Duodenal mucosa (tissue), 2 donors: ENCODE measurements around the gene CDX1.

Experiments used
- H3K27ac ChIP-seq: one replicate; pipeline ENCODE4 v1.7.0; 2013; ENCODE audit warnings: low read depth, low read length
- H3K27me3 ChIP-seq, 2 donors: one replicate each; pipeline ENCODE4 v1.7.0; 2013; ENCODE audit warnings: low read length in 2 of 2, control low read depth in 1 of 2; ENCODE audit not compliant: insufficient read depth in 2 of 2, control insufficient read depth in 1 of 2
- H3K36me3 ChIP-seq, 2 donors: one replicate each; pipeline ENCODE4 v1.7.0; 2013; ENCODE audit warnings: low read length in 2 of 2, control low read depth in 1 of 2; ENCODE audit not compliant: insufficient read depth in 2 of 2, control insufficient read depth in 1 of 2
- H3K4me1 ChIP-seq, 2 donors: one replicate each; pipeline ENCODE4 v1.7.0; 2013; ENCODE audit warnings: low read length in 2 of 2, control low read depth in 1 of 2; ENCODE audit not compliant: insufficient read depth in 2 of 2, control insufficient read depth in 1 of 2
- H3K4me3 ChIP-seq, 2 donors: one replicate each; pipeline ENCODE4 v1.7.0; 2013; ENCODE audit warnings: low read length in 2 of 2, low read depth in 1 of 2
- H3K9ac ChIP-seq, 2 donors: one replicate each; pipeline ENCODE4 v1.7.0; 2013; ENCODE audit warnings: low read length in 2 of 2, low read depth in 1 of 2
- H3K9me3 ChIP-seq, 2 donors: one replicate each; pipeline ENCODE4 v1.7.0; 2013; ENCODE audit warnings: low read length in 2 of 2, control low read depth in 1 of 2; ENCODE audit not compliant: control insufficient read depth in 1 of 2

CDX1 gene

DNA sequence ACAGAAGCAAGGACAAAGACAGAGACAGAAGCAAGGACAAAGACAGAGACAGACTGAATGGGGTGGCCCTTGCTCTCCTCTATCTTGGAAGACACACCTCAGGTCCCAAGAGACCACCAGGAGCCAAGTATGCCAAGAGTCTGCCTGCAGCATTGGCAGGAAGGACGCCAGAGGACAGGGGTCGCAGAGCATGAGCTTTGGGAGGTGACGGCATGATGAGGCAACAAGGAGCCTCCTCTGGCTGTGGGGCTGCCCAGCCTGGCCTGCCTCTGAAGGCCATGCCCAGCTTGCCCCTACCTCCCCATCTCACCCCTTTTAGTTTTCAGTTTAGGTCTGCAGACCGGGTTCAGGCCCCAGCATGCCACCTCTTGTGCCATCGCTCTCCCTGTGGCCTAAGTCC, 28.6 kb upstream of the CDX1 start:
- peaks cover 24 to 43% of the 10 kb centered on the region in 2 donors for H3K4me1 ChIP-seq
- peak overlapping the region; percentile 58 for H3K27ac ChIP-seq
- H3K9ac ChIP-seq, result peak overlapping the region in 1 of 2 donors; percentile 15
- no peaks in the 10 kb centered on the region for H3K36me3 ChIP-seq
- no peaks in the 10 kb centered on the region for H3K9me3 ChIP-seq
- no peak overlapping the region for H3K4me3 ChIP-seq
- H3K27me3 ChIP-seq, result no peaks in the 10 kb centered on the region

GRCh38 chr5:150138551-150139265, 27.9 kb upstream of the CDX1 start:
- Histone ChIP-seq H3K4me1 (peaks cover 24 to 46% of the 10 kb centered on the region in 2 donors), H3K9ac (peak overlapping the region in 1 of 2 donors; percentile 15), H3K9me3 (no peaks in the 10 kb centered on the region), H3K36me3 (no peaks in the 10 kb centered on the region), H3K27ac (peak overlapping the region; percentile 58), H3K27me3 (no peaks in the 10 kb centered on the region), H3K4me3 (no peak overlapping the region)

GRCh38 chr5:150139334-150139733, 27.2 kb upstream of the CDX1 start:
- Histone ChIP-seq H3K4me1 (peaks cover 24 to 47% of the 10 kb centered on the region in 2 donors), H3K27ac (peak overlapping the region; percentile 23), H3K36me3 (no peaks in the 10 kb centered on the region), H3K9me3 (no peaks in the 10 kb centered on the region), H3K4me3 (no peak overlapping the region), H3K27me3 (no peaks in the 10 kb centered on the region), H3K9ac (peak overlapping the region in 1 of 2 donors; percentile 15)

GRCh38 chr5:150140830-150141229, 25.7 kb upstream of the CDX1 start:
- peaks cover 24 to 51% of the 10 kb centered on the region in 2 donors for H3K4me1 ChIP-seq
- H3K9ac ChIP-seq, result no peak overlapping the region
- H3K9me3 ChIP-seq, result no peaks in the 10 kb centered on the region

DNA sequence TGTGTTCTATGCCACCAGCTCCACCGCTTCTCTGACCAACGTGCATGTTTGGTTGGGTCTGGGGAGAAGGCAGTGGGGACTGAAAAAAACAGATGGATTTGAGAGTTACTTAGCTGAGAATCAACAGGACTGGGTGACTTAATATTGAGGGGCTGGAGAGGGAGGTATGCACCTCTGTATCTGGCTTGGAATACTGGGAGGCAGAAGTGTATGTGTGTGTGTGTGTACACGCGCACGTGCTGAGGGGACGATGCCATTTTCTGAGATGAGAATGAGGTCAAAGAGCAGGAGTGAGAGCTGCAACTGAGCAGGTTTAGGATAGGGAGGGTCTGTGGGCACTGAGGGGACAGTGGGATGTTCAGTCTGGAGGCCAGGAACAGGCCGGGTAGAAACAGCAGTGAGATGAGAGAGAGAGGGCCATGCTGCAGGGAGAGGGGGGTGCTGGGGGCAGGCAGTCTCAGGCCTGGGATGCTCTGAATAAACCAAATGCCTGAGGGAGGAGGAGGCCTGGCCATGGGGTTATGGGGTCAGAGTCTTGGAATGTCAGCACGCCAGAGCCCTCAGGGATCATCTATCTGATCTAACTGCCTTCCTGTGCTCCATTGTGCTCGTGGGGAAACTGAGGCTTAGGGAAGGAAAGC, 24.9 kb upstream of the CDX1 start:
- H3K9me3 ChIP-seq, result no peaks in the 10 kb centered on the region
- peak overlapping the region; percentile 37 for H3K27ac ChIP-seq
- H3K27me3 ChIP-seq, result no peaks in the 10 kb centered on the region
- H3K9ac ChIP-seq, result no peak overlapping the region
- no peak overlapping the region for H3K4me3 ChIP-seq
- H3K36me3 ChIP-seq, result no peaks in the 10 kb centered on the region
- peaks cover 24 to 47% of the 10 kb centered on the region in 2 donors for H3K4me1 ChIP-seq

More at GRCh38 chr5:150140830-150141229, 25.7 kb upstream of the CDX1 start:
- H3K4me3 ChIP-seq, result no peak overlapping the region
- H3K27me3 ChIP-seq, result no peaks in the 10 kb centered on the region
- H3K27ac ChIP-seq, result peak overlapping the region; percentile 75
- H3K36me3 ChIP-seq, result no peaks in the 10 kb centered on the region

DNA sequence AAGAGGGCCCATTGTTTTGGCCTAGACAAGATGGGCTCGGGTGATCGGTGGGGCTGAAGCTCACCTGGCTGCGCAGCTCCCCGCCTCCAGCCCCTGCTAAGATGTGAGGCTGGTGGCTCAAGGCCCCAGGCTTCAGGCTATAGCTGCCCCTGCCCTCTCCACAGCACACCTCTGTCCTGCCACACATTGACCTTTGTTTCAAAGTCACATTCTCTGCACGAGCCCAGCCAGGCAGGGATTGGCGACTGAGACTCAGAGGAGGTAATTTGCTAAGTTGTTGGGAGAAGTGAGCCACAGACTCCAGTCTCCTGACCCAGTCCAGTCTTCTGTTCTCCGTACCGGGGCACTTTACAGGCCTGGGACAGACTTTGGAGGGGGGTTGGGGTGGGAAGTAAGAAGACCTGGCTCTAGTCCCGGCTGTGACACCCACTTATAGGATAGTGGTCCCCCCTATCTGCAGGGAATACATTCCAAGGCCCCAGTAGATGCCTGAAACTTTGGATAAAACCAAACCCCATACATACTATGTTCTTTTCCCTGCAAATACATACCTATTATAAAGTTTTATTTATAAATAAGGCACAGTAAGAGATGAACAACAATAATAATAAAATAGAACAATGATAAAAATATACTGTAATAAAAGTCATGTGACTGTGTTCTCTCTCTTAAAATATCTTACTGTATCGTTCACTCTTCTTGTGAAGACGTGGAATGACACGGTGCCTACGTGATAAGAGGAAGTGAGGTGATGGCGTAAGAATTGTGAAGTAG, 24.2 kb upstream of the CDX1 start:
- peaks cover 20 to 41% of the 10 kb centered on the region in 2 donors for H3K4me1 ChIP-seq
- no peaks in the 10 kb centered on the region for H3K9me3 ChIP-seq
- no peaks in the 10 kb centered on the region for H3K36me3 ChIP-seq
- H3K27ac ChIP-seq, result peak overlapping the region; percentile 58
- H3K4me3 ChIP-seq, result no peak overlapping the region
- H3K27me3 ChIP-seq, result no peaks in the 10 kb centered on the region
- H3K9ac ChIP-seq, result no peak overlapping the region

DNA sequence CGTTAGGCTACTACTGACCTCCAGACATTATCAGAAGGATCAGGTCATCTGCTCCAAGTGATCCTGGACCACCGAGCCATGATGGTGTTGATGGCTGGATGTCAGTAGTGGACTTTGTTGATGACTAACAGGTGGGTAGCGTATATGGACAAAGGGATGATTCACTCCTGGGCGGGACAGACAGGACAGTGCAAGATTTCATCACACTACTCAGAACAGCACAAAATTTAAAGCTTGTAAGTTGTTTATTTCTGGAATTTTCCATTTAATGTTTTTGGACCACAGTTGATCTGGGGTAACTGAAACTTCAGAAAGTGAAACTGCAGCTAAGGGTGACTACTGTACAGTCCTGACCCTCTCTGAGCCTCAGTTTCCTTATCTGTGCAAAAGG, 23.6 kb upstream of the CDX1 start:
- no peak overlapping the region for H3K4me3 ChIP-seq
- peak overlapping the region; percentile 58 for H3K27ac ChIP-seq
- no peaks in the 10 kb centered on the region for H3K27me3 ChIP-seq
- H3K36me3 ChIP-seq, result no peaks in the 10 kb centered on the region
- no peak overlapping the region for H3K9ac ChIP-seq
- H3K9me3 ChIP-seq, result no peaks in the 10 kb centered on the region
- peaks cover 14 to 35% of the 10 kb centered on the region in 2 donors for H3K4me1 ChIP-seq

DNA sequence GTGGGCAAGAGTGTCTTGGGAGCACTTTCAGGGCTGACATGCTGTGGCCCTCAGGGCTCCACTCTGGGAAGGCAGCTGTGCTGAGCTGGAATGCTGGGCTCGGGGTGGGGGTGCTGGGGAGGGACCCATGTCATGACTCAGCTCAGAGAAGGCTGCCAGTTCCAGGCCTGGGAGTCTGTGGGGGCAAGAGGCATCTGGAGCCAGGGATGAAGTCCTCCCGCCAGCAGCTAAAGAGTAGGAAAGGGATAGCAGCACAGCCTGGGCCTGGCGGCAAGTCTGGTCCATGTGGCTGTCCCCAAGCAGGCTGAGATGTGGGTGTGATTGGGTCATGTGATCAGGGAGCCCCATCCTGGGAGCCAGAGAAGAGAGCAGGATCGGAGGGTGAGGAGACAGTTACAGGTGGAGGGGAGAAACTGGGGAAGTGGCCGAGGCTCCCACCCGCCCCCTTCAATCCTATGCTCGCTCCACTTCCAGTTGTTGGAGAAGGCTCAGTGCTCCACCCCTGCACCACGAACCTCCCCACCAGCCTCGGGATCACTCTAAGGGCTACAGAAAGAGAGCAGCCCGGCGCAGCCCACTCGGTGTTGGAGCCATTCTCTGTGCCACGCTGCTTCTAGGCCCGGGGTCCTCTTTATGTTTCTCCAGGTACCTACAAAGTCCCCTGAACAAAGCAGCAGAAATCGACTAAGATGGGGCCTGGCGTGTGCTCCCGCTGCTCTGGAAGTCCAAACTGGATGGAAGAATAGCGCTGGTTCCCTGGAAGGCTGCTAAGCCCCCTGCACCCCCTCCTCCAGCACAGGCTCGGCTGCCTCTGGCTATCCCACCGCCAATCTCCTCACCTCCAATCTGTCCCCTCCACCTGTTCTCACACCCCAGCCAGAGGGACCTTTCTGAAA, 23.0 kb upstream of the CDX1 start:
- H3K36me3 ChIP-seq, result no peaks in the 10 kb centered on the region
- H3K9me3 ChIP-seq, result no peaks in the 10 kb centered on the region
- no peak overlapping the region for H3K4me3 ChIP-seq
- no peak overlapping the region for H3K9ac ChIP-seq
- H3K4me1 ChIP-seq, result peaks cover 10 to 32% of the 10 kb centered on the region in 2 donors
- no peaks in the 10 kb centered on the region for H3K27me3 ChIP-seq
- peak overlapping the region; percentile 58 for H3K27ac ChIP-seq

- Histone ChIP-seq H3K9ac (no peak overlapping the region), H3K9me3 (no peaks in the 10 kb centered on the region), H3K4me1 (peaks cover 10 to 32% of the 10 kb centered on the region in 2 donors), H3K27me3 (no peaks in the 10 kb centered on the region), H3K36me3 (no peaks in the 10 kb centered on the region), H3K4me3 (no peak overlapping the region), H3K27ac (peak overlapping the region; percentile 58)
These were observed 22.3 kb upstream of the CDX1 start for GRCh38 chr5:150144246-150144801.
